ENCODE data around the gene LIMS2. TPM values are rescaled to one million over a fixed set of nuclear protein-coding genes. Genes with fewer than 3 reads are reported as not detected.

LIMS2 gene
- total and polyA plus RNA-seq, 2 of the 8 experiments (the other 6 are each of a cell fraction or from before 2014, with no cell fraction given): 3.3 to 4.8 TPM

DNA sequence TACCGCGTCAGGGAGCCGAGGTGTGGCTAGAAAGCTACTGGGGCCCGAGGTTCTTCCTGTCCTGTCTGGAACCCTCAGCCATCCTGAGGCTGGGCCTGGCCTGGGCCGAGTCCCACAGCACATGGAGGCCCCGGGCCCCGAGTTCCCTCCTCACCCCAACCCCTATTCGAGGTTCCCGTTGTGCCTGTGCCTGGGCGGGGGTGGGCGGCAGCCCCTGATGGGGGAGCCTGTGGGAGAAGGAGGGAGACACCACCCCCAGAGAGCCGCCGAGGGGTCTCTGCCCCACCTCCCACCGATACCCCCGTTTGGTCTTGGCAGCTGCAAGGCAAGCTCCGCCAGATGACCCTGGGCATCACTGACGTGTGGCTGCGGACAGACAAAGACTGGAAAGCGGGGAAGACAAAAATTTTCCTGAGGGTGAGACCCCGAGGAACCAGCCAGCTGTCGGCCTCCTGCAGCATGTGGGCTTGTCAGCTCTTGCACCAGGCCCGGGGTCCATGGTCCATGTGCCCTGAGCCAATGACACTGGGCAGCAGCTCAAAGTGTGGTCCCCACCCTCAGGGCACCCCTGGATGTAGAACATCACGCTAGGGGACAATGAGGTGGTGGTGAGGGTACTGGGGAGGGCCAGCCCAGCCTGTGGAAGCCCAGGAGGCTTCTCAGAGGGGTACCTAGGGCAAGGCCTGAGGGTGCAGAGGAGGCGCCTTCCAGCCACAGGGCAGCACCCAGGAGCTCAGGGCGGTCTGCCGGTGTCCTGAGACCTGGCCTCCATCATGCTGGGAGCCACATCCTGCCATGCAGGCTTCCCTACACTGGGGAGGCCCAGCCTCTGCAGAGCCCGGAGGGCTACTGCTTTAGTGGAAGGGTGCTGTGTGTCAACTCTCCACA is 81.9 kb downstream of the LIMS2 start (continued):
- TF ChIP-seq RFX5 (IDR thresholded peaks at IDR 0.05; ENCODE audit: borderline replicate concordance, low read depth, low read length) (no peak), SP2 (IDR thresholded peaks at IDR 0.05; ENCODE audit: low read length) (no peak)
